SK-N-MC (cell line): ENCODE results near the gene CFTR.

Source experiments
- EZH2 ChIP-seq: fragments of 200-600 bp; sonication (generic); IDR thresholded peaks from one replicate; pipeline ENCODE4 v1.6.1; 2017; ENCODE audit warnings: antibody characterized with exemption
- FOXP2 ChIP-seq: optimal IDR thresholded peaks from 2 replicates; pipeline ENCODE3; 2011; ENCODE audit warnings: mild to moderate bottlenecking, moderate library complexity; ENCODE audit not compliant: insufficient read depth; ENCODE audit errors: extremely low read length, control extremely low read depth
- POLR2AphosphoS5 ChIP-seq: IDR thresholded peaks from 2 replicates; pipeline ENCODE4 v1.6.1; 2012; ENCODE audit warnings: mild to moderate bottlenecking, low read depth, low read length, borderline replicate concordance

- no peak for TF ChIP-seq EZH2
- TF ChIP-seq POLR2AphosphoS5, result no peak
- no peak for TF ChIP-seq FOXP2
Measured at GRCh38 chr7:117679120-117679519, 199.3 kb downstream of the CFTR start.
